ENCODE results near the gene METTL5.

Gene METTL5

DNA sequence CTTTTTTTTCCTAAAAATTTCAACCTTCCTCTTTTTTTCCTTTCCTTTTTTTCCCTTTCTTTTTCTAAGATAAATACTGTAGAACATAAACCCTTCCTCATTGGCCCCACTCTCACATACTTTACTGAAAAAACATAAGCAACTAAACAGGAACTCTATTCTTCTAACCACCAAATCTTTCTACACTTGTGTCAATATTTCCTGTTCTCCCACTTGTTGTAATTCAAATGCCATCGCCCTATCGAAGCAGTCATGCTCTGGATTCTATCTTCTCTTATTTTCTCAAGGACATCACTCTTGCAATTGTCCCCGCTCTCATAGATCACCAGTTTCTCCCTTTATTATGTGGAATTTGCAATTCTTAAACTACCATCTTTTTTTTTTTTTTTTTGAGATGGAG is 46.3 kb downstream of the METTL5 start:
- no peak for DNase-seq

DNA sequence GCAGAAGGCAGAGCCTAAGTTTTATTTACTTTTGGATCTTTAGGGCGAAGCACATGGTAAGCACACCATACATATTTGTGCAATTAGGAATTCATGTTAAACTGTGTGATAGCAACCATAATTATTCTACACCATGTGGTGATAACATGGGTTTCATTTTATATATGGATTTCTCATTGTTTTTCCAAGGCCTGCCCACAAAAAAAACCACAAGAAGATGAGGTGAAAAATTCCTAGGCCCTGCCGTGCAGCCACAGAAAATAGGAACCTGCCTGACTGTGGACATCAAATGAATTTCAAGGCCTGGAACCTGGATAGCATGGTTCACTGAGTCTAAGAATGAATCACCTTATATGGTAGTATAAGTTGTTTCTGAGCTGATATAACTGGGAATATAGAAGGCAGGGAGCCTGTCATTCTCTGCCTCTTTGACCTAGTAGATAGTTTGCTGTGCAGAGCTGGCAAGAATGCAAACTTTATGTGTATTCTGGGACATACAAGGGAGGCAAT is 48.4 kb downstream of the METTL5 start:
- no peak for DNase-seq

DNA sequence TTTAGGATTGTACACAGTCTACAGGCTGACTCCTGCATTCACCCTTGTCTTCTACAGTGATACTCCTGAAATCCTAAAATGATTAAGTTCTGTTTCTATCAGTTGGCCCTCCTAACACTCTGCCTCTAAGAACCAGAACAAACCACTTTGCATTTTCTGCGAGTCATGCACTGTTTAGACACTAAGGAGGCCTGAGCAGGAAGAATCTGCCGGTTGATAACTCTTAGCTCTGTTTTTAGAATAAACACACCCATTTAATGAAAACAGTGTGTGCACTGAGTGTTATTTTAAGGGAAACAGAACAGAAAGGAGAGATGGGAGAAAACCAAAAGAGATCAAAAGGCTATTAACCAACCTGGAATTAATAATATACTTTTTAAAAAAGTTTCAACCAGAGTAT is 48.9 kb downstream of the METTL5 start:
- no peak for DNase-seq

DNA sequence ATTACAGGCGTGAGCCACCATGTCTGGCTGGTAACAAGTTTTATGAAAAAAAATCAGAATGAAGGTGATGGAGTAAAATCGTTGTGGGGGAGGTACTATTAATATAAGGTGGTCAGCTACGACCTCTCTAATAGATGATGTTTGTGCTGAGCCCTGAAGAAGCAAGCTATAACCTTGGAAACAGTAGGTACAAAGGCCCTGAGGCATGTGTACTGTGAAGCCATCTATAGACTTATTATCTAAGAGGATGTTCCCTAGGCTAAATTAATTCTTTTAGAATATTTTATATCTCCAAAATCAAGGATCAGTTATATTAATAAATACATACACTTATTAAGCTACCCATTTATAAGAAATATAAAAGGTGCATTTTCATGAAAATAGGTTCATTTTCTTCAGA is 49.4 kb downstream of the METTL5 start:
- no peak for DNase-seq

DNA sequence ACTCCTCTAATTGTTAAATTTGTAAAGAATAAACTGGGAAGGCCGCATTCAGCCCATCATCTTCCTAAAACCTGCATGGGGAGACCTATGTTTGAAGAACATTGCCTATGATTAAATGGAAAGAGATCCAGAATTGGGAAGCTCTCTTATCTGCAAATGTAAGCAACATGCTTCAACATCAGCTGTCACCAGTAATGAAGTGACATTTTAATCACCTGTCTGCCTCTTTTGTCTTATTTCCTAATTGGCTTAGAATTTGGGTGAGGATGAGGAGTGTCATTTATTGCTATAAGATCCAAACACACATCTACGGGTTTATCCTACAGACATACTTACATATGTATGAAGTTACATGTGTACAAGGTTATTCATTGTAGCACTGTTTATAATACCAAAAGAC is 52.1 kb downstream of the METTL5 start:
- no peak for DNase-seq

DNA sequence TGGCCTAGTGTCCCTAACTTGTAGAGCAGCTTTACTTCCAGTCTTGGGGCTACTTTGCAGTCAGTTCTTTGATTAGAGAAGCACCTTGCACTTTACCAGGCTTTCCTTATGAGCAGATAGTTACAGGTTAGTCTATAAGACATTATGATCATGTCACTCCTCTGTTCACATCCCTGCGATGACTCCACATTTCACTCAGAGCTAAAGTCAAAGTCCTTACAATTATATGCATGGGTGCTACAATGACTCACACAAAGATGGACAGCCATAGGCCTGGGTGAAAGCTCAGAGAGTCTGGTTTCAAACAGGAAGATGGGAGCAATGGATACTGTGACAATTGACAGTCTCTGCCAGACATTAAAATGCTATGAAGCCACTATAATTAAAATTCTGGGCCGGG is 53.1 kb downstream of the METTL5 start:
- DNase-seq = no peak

DNA sequence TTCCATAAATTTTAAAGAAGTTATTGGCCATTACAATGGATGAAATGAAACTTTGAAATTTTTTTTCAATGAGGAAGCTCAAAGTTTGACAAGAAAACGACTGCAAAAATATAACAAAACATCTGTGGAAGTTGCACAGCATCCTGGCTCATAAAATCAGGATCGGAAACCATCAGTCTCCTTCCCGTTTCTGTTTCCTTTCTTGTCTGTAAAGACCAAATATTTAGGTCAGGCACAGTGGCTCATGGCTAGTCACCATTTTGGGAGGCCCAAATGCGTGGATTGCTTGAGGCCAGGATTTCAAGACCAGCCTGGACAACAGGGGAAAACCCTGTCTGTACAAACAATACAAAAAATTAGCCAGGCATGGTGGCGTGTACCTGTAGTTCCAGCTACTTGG is 53.7 kb downstream of the METTL5 start:
- DNase-seq = no peak

DNA sequence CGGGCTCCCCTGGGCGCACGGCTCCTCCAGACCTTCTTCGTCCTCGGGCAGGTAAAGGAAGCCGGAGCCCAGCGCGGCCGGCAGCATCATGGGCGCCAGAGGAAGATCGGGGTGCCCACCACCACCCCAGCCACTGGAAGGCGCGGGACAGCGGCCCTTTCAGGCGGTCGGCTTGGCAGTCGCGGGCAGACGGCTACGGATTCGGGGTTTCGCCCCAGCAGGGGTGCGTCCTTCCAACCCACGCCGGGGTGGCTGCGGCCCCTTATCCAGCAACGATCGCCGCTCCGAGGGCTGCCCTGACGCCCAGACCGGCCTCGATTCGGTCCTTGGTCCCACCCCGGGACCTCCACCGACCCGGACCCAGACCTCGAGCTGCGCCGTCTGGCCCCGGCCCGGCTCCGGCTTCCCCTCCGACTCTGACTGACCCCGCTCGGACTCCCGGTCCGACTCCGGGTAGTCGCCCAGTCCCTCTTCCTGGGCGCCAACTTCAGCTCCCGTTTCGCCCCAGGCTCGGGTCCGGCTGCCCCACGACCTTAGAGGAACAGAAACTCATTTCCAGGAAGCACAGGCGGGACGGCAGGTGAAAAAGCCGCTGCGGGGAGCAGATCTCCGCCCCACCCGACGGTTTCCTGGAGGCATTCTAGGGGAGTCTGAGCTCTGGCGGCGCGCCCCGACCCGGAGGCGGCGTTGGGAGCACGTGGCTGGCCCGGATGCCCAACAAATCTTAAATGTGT is 56.3 kb downstream of the METTL5 start:
- DNase-seq = peak in 4 of 5 experiments; percentile 5 to 47 (median 24)

DNA sequence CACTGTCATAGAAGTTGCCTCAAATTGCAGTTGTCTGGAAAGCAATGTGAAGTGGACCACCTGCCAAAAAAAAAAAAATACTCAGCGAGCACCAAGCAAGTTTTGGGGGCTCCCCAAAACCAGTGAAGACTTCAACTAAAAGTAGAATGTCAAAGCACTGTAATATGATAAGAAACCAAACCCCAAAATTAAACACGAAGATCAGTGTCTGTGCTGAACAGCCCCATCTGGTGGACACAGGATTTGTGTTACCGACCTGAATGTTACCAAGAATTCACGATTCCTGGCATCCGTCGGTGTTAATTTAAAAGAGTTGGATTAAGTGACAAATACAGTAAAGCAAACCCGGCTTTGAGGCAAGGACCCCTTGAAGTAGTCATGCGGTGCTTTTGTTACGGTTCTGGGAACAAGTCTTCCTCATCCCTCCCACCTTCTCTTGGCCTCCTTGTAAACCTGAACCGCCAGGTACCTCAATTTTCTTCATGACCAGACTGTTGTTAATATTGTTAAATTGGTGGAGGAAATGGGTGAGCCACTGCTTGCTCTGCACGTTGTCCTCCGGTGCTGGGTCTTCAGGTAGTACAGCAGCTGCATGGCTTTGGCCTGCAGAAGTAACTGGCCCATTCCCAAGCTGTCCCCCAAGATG is 57.3 kb downstream of the METTL5 start:
- peak in 4 of 5 experiments; percentile 20 to 76 (median 32) for DNase-seq

DNA sequence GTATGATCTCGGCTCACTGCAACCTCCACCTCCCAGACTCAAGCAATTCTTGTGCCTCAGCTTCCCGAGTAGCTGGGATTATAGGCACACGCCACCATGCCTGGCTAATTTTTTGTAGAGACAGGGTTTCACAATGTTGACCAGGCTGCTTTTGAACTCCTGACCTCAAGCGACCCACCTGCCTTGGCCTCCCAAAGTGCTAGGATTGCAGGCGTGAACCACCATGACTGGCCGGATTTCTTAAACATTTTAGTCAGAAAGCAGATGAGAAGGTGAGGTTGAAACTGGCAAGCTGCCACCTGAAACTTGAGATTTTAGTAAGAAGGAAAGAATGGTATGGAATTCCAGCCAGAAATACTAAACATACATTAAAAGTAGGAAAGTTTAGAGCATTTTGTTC is 59.2 kb downstream of the METTL5 start:
- DNase-seq = no peak

DNA sequence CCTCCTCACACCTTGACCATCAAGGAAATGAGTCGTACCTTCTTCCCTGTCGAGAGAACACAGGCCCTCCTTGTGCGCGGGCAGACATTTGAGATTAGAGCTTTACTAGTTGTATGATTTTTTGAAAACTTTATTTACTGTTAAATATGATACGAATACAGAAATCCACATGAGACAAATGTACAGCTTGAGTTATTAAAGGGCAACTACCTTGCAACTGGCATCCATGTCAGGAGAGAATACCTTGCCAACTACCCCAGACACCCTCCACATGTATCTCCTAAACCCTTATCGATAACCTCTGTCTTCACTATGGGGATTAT is 62.8 kb downstream of the METTL5 start:
- DNase-seq = peak in 1 of 5 experiments; percentile 10

Data from T-helper 2 cell (primary cell).